ENCODE results near the gene GALNT17. TPM values are rescaled to one million over a fixed set of nuclear protein-coding genes. Genes with fewer than 3 reads are reported as not detected.

GALNT17 gene
- total RNA-seq, 1 experiment from 2014 or later: not detected

DNA sequence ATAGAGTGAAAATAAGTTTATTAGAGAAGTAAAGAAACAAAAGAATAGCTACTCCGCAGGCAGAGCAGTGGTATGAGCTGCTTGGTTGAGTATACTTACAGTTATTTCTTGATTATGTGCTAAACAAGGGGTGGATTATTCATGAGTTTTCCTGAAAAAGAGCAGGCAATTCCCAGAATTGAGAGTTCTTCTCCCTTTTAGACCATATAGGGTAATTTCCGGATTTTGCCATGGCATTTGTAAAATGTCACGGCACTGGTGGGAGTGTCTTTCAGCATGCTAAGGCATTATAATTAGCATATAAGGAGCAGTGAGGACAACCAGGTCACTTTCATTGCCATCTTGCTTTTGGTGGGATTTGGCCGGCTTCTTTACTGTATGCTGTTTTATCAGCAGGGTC lies 25.7 kb upstream of the GALNT17 start:
- no peak for DNase-seq
- intact Hi-C loops (cut with micrococcal nuclease; ENCODE audit: unreplicated experiment): no loop called here

DNA sequence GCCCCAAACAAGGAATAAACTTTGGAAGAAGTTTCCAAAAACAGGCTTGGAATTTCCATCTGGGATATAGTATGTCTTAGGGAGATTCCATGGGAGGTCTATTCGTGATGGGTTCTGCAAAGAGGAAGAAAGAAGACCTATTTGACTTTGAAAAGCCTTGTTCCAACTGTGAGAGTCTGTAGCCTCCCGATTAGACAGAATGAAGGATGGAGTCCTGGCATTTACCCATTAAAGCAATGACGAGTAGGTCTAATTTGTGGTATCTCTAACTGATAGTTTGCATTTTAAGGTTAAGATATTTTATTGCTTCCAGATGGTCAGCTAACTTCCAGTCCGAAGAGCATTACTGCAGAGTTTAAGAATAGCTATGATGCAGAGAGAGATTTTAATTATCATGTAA lies 19.5 kb upstream of the GALNT17 start:
- intact Hi-C loops (cut with micrococcal nuclease; ENCODE audit: unreplicated experiment): no loop called here
- no peaks in the 10 kb centered on the region for H3K9me3 ChIP-seq (ENCODE audit: insufficient read depth, low read depth)
- TF ChIP-seq, protein P1, sequence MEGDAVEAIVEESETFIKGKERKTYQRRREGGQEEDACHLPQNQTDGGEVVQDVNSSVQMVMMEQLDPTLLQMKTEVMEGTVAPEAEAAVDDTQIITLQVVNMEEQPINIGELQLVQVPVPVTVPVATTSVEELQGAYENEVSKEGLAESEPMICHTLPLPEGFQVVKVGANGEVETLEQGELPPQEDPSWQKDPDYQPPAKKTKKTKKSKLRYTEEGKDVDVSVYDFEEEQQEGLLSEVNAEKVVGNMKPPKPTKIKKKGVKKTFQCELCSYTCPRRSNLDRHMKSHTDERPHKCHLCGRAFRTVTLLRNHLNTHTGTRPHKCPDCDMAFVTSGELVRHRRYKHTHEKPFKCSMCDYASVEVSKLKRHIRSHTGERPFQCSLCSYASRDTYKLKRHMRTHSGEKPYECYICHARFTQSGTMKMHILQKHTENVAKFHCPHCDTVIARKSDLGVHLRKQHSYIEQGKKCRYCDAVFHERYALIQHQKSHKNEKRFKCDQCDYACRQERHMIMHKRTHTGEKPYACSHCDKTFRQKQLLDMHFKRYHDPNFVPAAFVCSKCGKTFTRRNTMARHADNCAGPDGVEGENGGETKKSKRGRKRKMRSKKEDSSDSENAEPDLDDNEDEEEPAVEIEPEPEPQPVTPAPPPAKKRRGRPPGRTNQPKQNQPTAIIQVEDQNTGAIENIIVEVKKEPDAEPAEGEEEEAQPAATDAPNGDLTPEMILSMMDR (conservative IDR thresholded peaks at IDR 0.05): no peak
- no peak for TF ChIP-seq EZH2 (IDR thresholded peaks at IDR 0.05; ENCODE audit: low read depth)
- DNase-seq: no peak
- no peak overlapping the region for H3K27ac ChIP-seq
- H3K79me2 ChIP-seq (ENCODE audit: low read depth): no peaks in the 10 kb centered on the region
- no peaks in the 10 kb centered on the region for H4K20me1 ChIP-seq (ENCODE audit: insufficient read depth)
- H3K4me1 ChIP-seq (replicated peaks; ENCODE audit: insufficient read depth): no peaks in the 10 kb centered on the region
- H3F3A ChIP-seq (ENCODE audit: insufficient read depth, low read depth): no peaks in the 10 kb centered on the region
- H3K27me3 ChIP-seq (ENCODE audit: insufficient read depth, low read depth): peaks cover 7% of the 10 kb centered on the region; the same call in 1 of the 2 replicates
- no peak overlapping the region for H2AFZ ChIP-seq
- no peaks in the 10 kb centered on the region for H3K9me2 ChIP-seq (ENCODE audit: insufficient read depth)
- POLR2A ChIA-PET (ENCODE audit: unreplicated experiment): no interaction called here
- CTCF ChIA-PET: no interaction called here
- no peak overlapping the region for H3K4me3 ChIP-seq
- H3K36me3 ChIP-seq (ENCODE audit: low read depth): no peaks in the 10 kb centered on the region
- no peak overlapping the region for H3K4me2 ChIP-seq
- no TSS peak for BruUV-seq (replicated peaks)

More for the DNA sequence above, 25.7 kb upstream of the GALNT17 start:
- no peaks in the 10 kb centered on the region for H3K9me2 ChIP-seq (ENCODE audit: insufficient read depth)
- no peak for TF ChIP-seq EZH2 (IDR thresholded peaks at IDR 0.05; ENCODE audit: low read depth)
- TF ChIP-seq, protein P1 (conservative IDR thresholded peaks at IDR 0.05): no peak
- BruUV-seq (replicated peaks): no TSS peak
- H3K79me2 ChIP-seq (ENCODE audit: low read depth): no peaks in the 10 kb centered on the region
- H3K36me3 ChIP-seq (ENCODE audit: low read depth): no peaks in the 10 kb centered on the region
- no peak overlapping the region for H2AFZ ChIP-seq
- no peaks in the 10 kb centered on the region for H3K4me1 ChIP-seq (replicated peaks; ENCODE audit: insufficient read depth)
- no peak overlapping the region for H3K4me3 ChIP-seq
- ChIA-PET CTCF (no interaction called here), POLR2A (ENCODE audit: unreplicated experiment) (no interaction called here)
- no peak overlapping the region for H3K4me2 ChIP-seq
- no peaks in the 10 kb centered on the region for H3F3A ChIP-seq (ENCODE audit: insufficient read depth, low read depth)
- no peaks in the 10 kb centered on the region for H3K9me3 ChIP-seq (ENCODE audit: insufficient read depth, low read depth)
- H3K27me3 ChIP-seq (ENCODE audit: insufficient read depth, low read depth): peaks cover 8% of the 10 kb centered on the region; the same call in 1 of the 2 replicates
- no peaks in the 10 kb centered on the region for H4K20me1 ChIP-seq (ENCODE audit: insufficient read depth)
- no peak overlapping the region for H3K27ac ChIP-seq

DNA sequence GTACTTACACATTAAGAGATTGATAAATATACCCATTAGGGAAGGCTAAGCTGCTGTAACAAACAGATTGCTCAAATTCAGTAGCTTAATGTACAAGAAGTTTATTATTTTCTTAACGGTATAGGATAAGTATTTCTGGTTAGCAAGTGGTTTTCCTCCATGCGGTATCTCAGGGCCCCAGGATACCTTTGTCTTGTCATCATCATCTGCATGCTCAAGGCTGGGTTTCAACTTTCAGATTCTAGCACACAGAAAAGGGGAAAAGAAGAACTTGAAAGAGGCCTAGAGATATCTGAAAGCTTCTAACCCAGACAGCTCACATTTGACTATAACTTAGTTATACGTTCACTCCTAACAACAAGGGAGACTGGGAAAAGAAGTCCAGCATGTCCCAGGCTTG lies 11.8 kb upstream of the GALNT17 start:
- no peaks in the 10 kb centered on the region for H3K36me3 ChIP-seq (ENCODE audit: low read depth)
- H4K20me1 ChIP-seq (ENCODE audit: insufficient read depth): no peaks in the 10 kb centered on the region
- CTCF ChIA-PET: no interaction called here
- DNase-seq: no peak
- intact Hi-C loops (cut with micrococcal nuclease; ENCODE audit: unreplicated experiment): no loop called here
- no peaks in the 10 kb centered on the region for H3K9me2 ChIP-seq (ENCODE audit: insufficient read depth)
- H3F3A ChIP-seq (ENCODE audit: insufficient read depth, low read depth): no peaks in the 10 kb centered on the region
- H3K27ac ChIP-seq: no peak overlapping the region
- H2AFZ ChIP-seq: no peak overlapping the region
- POLR2A ChIA-PET (ENCODE audit: unreplicated experiment): no interaction called here
- TF ChIP-seq, protein P1 (conservative IDR thresholded peaks at IDR 0.05): no peak
- TF ChIP-seq EZH2 (IDR thresholded peaks at IDR 0.05; ENCODE audit: low read depth): no peak
- H3K4me1 ChIP-seq (replicated peaks; ENCODE audit: insufficient read depth): no peaks in the 10 kb centered on the region
- H3K27me3 ChIP-seq (ENCODE audit: insufficient read depth, low read depth): no peaks in the 10 kb centered on the region
- no peaks in the 10 kb centered on the region for H3K79me2 ChIP-seq (ENCODE audit: low read depth)
- H3K4me3 ChIP-seq: no peak overlapping the region
- no peak overlapping the region for H3K4me2 ChIP-seq
- no TSS peak for BruUV-seq (replicated peaks)
- H3K9me3 ChIP-seq (ENCODE audit: insufficient read depth, low read depth): no peaks in the 10 kb centered on the region
